Hematopoietic multipotent progenitor cell treated with erythropoietin and hydrocortisone succinate and interleukin-3 and kit ligand, for 17 days (in vitro differentiated cells): ENCODE measurements around the gene ZCCHC4.

Experiments used
- DNase-seq: peaks from one replicate; pipeline ENCODE4 v3.0.0-alpha.2; 2015; ENCODE audit warnings: low spot score

The ZCCHC4 gene, protein sequence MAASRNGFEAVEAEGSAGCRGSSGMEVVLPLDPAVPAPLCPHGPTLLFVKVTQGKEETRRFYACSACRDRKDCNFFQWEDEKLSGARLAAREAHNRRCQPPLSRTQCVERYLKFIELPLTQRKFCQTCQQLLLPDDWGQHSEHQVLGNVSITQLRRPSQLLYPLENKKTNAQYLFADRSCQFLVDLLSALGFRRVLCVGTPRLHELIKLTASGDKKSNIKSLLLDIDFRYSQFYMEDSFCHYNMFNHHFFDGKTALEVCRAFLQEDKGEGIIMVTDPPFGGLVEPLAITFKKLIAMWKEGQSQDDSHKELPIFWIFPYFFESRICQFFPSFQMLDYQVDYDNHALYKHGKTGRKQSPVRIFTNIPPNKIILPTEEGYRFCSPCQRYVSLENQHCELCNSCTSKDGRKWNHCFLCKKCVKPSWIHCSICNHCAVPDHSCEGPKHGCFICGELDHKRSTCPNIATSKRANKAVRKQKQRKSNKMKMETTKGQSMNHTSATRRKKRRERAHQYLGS

GRCh38 chr4:25312496-25313200 lies at the start of gene ZCCHC4:
Gene ZCCHC4, plus strand, starts transcription at chr4:25312774. Its CDS starts 36 bp downstream, at chr4:25312810.
- DNase-seq = peak; percentile 96

DNA sequence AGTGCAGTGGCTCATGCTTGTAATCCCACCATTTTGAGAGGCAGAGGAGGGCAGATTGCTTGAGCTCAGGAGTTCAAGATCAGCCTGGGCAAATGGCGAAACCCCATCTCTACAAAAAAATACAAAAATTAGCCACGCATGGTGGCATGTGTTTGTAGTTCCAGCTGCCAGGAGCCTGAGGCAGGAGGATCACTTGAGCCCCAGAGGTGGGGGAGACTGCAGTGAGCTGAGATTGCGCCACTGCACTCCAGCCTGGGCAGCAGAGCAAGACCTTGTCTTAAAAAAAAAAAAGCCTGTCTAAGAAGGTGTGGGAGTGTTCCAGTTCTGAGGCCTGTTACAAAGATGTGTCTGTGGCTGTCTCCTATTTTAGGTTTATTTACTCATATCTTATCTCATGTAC lies 40.7 kb upstream of the ZCCHC4 start:
- DNase-seq = no peak

- no peak for DNase-seq
These were observed 32.4 kb upstream of the ZCCHC4 start for GRCh38 chr4:25280210-25280609.

DNA sequence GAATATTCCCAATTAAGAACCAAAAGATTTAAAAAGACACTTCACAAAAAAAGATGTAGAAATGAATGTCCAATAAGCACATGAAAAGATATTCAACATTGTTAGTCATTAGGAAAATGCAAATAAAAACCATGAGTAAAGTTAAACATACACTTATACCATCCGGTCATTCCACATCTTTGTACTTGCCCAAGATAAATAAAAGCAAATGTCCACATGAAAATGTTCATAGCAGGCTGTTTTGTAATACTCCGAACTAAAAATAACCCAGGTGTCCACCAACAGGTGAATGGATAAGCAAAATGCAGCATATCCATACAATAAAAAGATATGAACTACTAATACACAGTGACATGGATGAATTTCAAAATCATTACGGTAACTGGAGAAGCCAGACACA lies 28.6 kb upstream of the ZCCHC4 start:
- no peak for DNase-seq

- no peak for DNase-seq
These were observed 28.1 kb upstream of the ZCCHC4 start for GRCh38 chr4:25284466-25284865.

- DNase-seq = no peak
These were observed 22.0 kb upstream of the ZCCHC4 start for GRCh38 chr4:25290490-25291067.

DNA sequence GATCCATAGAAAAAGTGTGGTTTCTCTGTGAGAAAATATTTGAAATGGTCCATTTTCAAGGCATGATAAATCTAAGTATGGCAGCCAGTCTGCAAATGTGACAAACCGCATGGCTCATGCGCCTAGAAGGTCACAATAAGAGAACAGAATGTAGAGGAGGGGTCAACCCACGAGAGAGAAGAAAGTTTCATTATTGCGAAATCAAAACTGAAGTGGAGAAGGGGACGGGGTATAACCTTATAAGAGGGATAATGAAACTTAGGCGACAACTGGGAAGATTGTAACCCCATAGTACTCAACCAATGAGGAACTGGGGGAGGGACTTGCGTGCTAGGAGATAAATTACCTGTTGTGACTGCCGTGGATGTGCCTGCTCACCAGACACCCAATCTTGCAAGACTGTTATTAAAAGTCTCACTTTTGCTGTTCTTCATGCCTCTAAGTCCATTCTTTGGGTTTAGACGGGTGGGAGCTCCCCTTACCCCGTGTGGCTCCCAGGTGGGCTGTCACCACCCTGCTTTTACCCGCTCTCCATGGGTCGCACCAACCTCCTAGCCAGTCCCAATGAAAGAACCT lies 21.3 kb upstream of the ZCCHC4 start:
- no peak for DNase-seq

- no peak for DNase-seq
These were observed 14.9 kb upstream of the ZCCHC4 start for GRCh38 chr4:25297528-25298242.

- DNase-seq = no peak
These were observed 12.9 kb upstream of the ZCCHC4 start for GRCh38 chr4:25299476-25300203.

DNA sequence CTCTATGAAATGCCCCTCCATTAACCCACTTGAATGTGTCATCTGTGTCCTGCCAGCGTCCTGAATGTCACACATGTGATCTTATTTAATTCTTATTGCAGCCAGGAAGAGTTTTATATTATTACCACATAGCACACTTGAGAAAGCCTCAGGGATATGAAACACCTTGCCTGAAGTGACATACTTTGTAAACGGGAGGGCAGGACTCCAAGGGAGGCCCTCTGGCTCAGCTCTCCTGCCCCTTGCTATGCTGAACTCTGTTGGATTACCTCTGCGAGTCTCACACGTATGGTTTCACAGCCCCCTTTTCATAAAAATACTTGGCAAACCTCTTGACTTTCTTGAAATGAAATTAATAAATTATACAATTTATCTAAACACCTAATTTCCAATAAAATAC lies 11.1 kb upstream of the ZCCHC4 start:
- DNase-seq = no peak

DNA sequence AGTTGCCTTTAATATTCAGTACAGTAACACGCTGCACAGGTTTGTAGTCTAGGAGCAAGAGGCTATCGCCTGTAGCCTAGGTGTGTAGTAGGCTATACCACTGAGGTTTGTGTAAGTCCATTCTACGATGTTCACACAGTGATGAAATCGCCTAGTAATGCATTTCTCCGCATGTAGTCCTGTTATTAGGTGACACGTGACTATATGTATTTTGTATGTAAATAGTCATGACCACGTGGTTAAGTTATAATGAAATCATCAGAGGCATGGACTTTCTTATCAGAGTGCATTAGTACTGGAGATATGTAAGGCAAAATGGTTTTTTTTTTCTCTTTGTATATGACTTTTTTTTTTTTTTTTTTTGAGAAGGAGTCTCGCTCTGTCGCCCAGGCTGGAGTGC lies 9.9 kb upstream of the ZCCHC4 start:
- DNase-seq = no peak

DNA sequence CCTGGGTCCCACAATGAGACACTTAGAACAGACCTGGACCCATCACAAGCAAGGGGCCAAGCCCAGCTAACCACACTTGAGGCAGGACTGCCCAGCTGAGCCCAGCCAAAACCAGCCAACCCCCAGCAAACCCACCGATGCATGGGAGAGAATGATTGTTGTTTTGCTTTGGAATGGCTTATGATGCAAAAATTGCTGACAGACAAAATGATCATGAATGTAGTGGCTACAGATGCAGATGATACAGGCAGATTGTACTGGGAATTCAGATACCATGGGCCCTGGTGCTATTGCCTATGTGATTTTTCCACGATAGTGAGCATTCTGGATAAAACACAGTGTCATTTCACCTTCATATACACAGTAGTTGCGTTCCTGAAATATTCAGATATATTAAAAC lies 9.0 kb upstream of the ZCCHC4 start:
- no peak for DNase-seq

- no peak for DNase-seq
These were observed 6.0 kb upstream of the ZCCHC4 start for GRCh38 chr4:25306518-25307057.

DNA sequence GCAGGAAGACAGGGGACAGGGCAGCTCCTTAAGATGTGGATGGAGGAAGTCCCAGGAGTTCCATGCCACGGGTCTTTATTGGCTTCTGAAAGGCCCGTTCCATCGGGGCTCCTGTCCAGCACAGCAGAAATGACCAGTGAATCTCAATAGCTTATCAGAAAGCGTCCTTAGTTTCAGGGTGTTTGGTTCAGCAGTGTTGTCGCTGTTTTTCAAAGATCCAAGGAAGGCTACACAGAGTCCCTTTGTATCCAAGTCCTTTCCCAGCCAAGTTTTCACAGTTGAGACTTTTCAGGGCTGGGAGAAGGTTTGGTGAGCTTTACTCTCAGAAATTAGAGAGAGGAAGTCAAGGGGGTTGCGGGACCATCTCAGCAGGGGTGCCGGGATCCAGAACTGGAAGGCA lies 5.0 kb upstream of the ZCCHC4 start:
- DNase-seq = no peak

DNA sequence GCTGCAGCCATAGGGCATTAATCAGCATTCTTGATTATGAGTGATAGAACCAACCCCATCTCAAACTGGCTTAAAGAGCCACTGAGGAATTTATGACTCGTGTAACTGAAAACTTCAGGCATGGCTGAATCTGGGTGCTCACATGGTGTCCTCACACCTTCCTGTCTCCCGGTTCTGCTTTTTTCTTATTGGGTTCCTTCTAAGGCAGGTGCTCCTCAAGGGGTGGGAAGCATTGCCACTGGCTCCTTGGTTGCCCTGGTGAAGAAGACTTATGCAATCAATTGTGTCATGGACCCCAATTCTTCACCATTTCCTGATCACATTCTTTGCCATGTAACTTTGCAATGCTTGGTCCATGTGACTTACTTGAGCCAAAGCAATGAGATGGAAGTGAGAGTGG lies 4.3 kb upstream of the ZCCHC4 start:
- DNase-seq = no peak

DNA sequence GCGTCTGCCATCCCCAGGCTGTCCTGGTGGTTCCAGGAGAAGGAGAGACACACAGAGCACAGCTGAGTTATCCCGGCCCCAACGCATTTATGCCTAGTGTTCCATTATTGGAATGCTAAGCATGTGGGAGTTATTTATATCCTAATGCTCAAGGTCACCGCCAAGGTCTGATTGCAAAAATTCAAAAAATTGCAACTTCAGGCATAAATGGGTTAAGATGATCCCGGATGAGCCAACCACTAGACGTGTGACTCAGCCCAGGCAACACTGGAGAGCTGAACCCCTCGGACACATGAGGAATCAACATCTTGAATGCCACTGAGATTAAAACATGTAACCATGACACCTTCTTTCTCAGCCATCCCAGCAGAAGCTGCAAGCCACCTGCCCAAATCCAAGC lies 3.8 kb upstream of the ZCCHC4 start:
- no peak for DNase-seq

- no peak for DNase-seq
These were observed 2.3 kb upstream of the ZCCHC4 start for GRCh38 chr4:25310066-25310802.

DNA sequence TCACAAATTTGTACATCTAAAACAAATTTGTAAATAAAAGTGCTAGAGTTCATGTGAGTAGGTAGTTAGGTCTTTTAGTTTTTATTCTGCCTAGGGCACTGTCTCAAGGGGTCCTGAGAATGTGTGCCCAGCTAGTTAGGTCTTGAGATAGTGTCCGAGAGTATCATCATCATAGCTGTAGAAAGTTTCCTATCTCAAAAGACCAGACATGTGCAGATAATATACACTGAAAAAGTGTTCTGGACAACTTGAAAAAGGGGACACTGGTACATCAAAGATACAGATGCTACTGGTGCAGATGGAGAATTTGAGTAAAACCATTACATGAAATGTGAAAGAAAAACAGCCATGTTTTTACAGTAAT lies 1.8 kb upstream of the ZCCHC4 start:
- no peak for DNase-seq

- no peak for DNase-seq
These were observed 774 bp downstream of the ZCCHC4 start for GRCh38 chr4:25313201-25313895.

DNA sequence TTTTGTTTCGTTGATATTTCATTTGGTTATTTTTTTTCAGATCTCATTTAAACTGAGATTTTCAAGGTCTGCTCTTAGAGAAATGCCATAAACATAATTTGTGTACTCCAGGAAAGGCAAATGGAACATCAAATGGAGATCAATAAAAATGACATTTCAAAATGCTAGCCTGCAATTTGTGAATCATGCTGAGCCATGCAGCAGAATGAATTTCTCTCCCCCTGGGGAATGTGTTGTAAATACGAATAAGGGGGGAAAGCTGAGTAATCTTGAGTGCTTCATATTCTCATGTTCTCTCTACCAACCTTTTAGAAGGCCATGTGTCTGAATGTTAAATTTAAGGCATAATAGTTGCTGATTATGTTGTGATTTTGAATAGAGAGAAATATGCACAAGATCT lies 7.8 kb downstream of the ZCCHC4 start:
- DNase-seq = no peak
